Activated T-cell treated with anti-CD3 and anti-CD28 coated beads, Interleukin-2, amount 50 U/mL, for 48 hours (primary cell): Measurements from ENCODE around the gene TAS2R46.
"Not testable (repeated sequence)": the region's sequence is repeated elsewhere in the genome, so short reads cannot be mapped to it uniquely, and the experiment has no call there.

ENCODE experiments used
- DNase-seq, 2 experiments: peaks; one replicate each; pipeline ENCODE4 v3.0.0-alpha.2; 2020

Gene TAS2R46

GRCh38 chr12:11033959-11034358, 28.1 kb downstream of the TAS2R46 start:
- DNase-seq, result not testable (repeated sequence)

- no peak for DNase-seq
These were observed 30.8 kb downstream of the TAS2R46 start, which contains the start of gene TAS2R31 for GRCh38 chr12:11031307-11031706. TSS of gene TAS2R31 (minus strand) at chr12:11031407. CDS start at chr12:11031335, 72 bp downstream.

GRCh38 chr12:11026118-11026517, 36.0 kb downstream of the TAS2R46 start:
- no peak for DNase-seq

GRCh38 chr12:11023387-11023786, 38.7 kb downstream of the TAS2R46 start:
- no peak for DNase-seq

- DNase-seq, result no peak
These were observed 39.6 kb downstream of the TAS2R46 start, which contains the start of gene TAS2R19 for GRCh38 chr12:11022520-11022919. TSS of gene TAS2R19 (minus strand) at chr12:11022620. CDS start at chr12:11022571, 49 bp downstream.

GRCh38 chr12:11016937-11017336, 45.2 kb downstream of the TAS2R46 start:
- no peak for DNase-seq

- no peak for DNase-seq
These were observed 46.2 kb downstream of the TAS2R46 start for GRCh38 chr12:11015775-11016430.

- DNase-seq, result no peak
These were observed 47.9 kb downstream of the TAS2R46 start for GRCh38 chr12:11014234-11014633.
